SJCRH30 (cell line): ENCODE data around the gene SIGLEC8. TPM values are rescaled to one million over a fixed set of nuclear protein-coding genes. Genes with fewer than 3 reads are reported as not detected.

ENCODE experiments used
- DNase-seq, 2 experiments: peaks; one replicate each; pipeline ENCODE4 v3.0.0-alpha.2; 2015 to 2020
- H3K27ac ChIP-seq: fragments of 250-450 bp; sonication (Bioruptor Pico); 2 replicates; pipeline ENCODE4 v1.5.1; 2020; ENCODE audit warnings: mild to moderate bottlenecking, moderate library complexity
- H3K27me3 ChIP-seq: fragments of 250-450 bp; sonication (Bioruptor Pico); 2 replicates; pipeline ENCODE4 v1.5.1; 2020; ENCODE audit warnings: mild to moderate bottlenecking, moderate library complexity
- H3K36me3 ChIP-seq: fragments of 250-450 bp; sonication (Bioruptor Pico); 2 replicates; pipeline ENCODE4 v1.5.1; 2020; ENCODE audit warnings: mild to moderate bottlenecking, moderate library complexity
- H3K4me1 ChIP-seq: fragments of 250-450 bp; sonication (Bioruptor Pico); 2 replicates; pipeline ENCODE4 v1.5.1; 2020; ENCODE audit warnings: mild to moderate bottlenecking, moderate library complexity
- H3K4me3 ChIP-seq: fragments of 250-450 bp; sonication (Bioruptor Pico); 2 replicates; pipeline ENCODE4 v1.5.1; 2020; ENCODE audit warnings: mild to moderate bottlenecking, moderate library complexity
- H3K9me3 ChIP-seq: fragments of 250-450 bp; sonication (Bioruptor Pico); replicated peaks from 2 replicates; pipeline ENCODE4 v1.5.1; 2020; ENCODE audit warnings: mild to moderate bottlenecking, moderate library complexity
- total RNA-seq: library from RNA; depleted of rRNA; stranded (reverse); fragments of >200 nt; shearing (Covaris generic); gene quantifications from 2 replicates; pipeline ENCODE4 v1.2.3, GENCODE V29; 2014

Gene SIGLEC8
- total RNA-seq, 1 experiment from 2014 or later: not detected

GRCh38 chr19:51480590-51480989, 22.3 kb upstream of the SIGLEC8 start:
- no peak overlapping the region for H3K27ac ChIP-seq
- no peaks in the 10 kb centered on the region for H3K36me3 ChIP-seq
- H3K27me3 ChIP-seq: no peaks in the 10 kb centered on the region
- DNase-seq: peak; percentile 32 to 58
- no peak overlapping the region for H3K4me3 ChIP-seq
- no peaks in the 10 kb centered on the region for H3K4me1 ChIP-seq
- no peaks in the 10 kb centered on the region for H3K9me3 ChIP-seq

DNA sequence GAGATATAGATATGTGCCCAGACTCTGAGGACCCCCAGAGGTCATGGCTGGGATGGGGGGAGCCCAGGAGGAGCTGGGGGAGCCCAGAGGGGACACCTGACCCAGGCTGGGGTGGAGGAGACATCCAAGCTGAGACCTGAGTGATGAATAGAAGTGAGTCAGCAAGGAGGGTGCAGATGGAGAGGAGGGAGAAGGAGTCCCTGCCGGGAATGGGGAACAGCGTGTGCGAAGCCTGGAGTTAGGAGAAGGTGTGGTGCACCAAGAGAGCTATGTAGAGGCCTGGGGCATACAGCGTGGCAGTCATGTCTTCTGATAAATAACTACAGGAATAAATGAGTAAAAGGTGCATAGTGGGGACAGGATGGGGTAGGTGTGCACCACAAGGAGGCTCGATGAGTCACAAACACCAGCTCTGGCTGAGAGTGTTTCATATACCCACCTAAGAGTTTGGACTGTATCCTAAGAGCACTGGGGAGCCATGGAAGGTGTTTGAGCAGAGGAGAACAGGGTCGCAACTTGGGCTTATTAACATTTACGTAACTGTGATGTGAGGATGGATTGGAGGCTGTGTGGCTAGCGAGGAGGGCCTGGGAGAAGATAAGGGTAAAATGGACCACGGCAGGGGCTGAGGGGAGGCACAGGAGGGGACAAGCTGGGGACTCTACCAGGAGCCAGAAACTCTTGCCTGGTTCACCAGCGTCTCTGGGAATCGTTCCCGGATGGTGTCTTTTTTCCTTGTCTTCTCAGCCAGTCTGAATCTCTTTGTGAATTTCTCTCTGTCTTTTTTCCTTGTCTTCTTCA, 21.5 kb upstream of the SIGLEC8 start:
- H3K4me3 ChIP-seq: no peak overlapping the region

DNA sequence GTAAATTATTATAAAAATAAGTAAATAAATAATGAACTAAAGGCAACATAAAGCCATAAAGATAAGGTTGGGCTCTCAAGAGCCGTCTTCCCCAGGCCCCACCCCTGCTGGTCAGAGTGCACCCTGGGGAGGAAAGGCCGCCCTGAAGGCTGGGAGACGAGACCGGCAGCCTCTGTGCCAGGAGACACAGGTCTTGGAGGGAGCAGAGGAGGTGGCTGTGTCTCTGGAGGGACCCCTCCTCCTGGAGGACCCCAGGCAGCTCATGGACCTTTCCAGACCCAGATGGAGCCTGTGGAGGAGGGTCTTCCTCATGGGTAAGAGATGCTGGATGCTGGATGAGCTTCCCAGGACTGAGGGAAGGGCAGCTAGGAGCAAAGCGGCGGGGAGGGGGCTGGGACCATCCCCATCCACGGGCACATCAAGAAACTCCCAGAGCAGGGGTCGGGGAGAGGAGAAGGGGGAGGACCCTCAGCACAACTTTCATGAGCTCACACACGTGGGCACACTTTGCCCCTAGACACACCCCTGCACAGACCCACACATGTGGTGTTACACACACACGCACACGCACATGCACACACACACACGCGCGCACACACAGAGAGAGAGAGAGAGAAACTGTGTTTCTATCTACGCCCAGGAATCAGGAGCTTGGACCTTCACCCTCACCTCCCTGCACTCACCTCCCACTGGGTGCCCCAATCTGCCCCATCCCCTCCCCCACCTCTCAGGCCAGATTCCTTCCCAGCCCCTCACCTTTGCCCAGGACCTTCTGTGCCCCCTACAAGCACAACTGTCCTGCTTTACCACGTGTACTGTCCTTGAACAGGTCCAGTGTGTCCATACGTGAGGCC, 20.4 kb upstream of the SIGLEC8 start, which contains the start of gene CEACAM18:
TSS of gene CEACAM18 (plus strand) at position 159 of the 854 bp plus-strand sequence.
- no peak for DNase-seq

More for the DNA sequence above, 21.5 kb upstream of the SIGLEC8 start:
- Histone ChIP-seq H3K36me3 (no peaks in the 10 kb centered on the region), H3K4me1 (no peaks in the 10 kb centered on the region), H3K27ac (no peak overlapping the region), H3K9me3 (no peaks in the 10 kb centered on the region), H3K27me3 (no peaks in the 10 kb centered on the region)
- DNase-seq: no peak

GRCh38 chr19:51477344-51477743, 19.1 kb upstream of the SIGLEC8 start:
- Histone ChIP-seq H3K27me3 (no peaks in the 10 kb centered on the region), H3K4me1 (no peaks in the 10 kb centered on the region), H3K36me3 (no peaks in the 10 kb centered on the region), H3K4me3 (no peak overlapping the region), H3K27ac (no peak overlapping the region), H3K9me3 (no peaks in the 10 kb centered on the region)
- DNase-seq: no peak

More for the DNA sequence above, 20.4 kb upstream of the SIGLEC8 start, which contains the start of gene CEACAM18:
- Histone ChIP-seq H3K9me3 (no peaks in the 10 kb centered on the region), H3K36me3 (no peaks in the 10 kb centered on the region), H3K4me1 (no peaks in the 10 kb centered on the region), H3K27ac (no peak within 1 kb of the TSS), H3K27me3 (no peaks in the 10 kb centered on the region), H3K4me3 (no peak within 1 kb of the TSS)

GRCh38 chr19:51476164-51476563, 17.9 kb upstream of the SIGLEC8 start:
- Histone ChIP-seq H3K36me3 (no peaks in the 10 kb centered on the region), H3K27me3 (no peaks in the 10 kb centered on the region), H3K4me1 (no peaks in the 10 kb centered on the region), H3K4me3 (no peak overlapping the region), H3K27ac (no peak overlapping the region), H3K9me3 (no peaks in the 10 kb centered on the region)
- no peak for DNase-seq

- Histone ChIP-seq H3K4me1 (no peaks in the 10 kb centered on the region), H3K27ac (no peak overlapping the region), H3K36me3 (no peaks in the 10 kb centered on the region), H3K4me3 (no peak overlapping the region), H3K9me3 (no peaks in the 10 kb centered on the region), H3K27me3 (no peaks in the 10 kb centered on the region)
- peak; percentile 61 to 81 for DNase-seq
Measured at GRCh38 chr19:51473009-51473707, 14.9 kb upstream of the SIGLEC8 start.

DNA sequence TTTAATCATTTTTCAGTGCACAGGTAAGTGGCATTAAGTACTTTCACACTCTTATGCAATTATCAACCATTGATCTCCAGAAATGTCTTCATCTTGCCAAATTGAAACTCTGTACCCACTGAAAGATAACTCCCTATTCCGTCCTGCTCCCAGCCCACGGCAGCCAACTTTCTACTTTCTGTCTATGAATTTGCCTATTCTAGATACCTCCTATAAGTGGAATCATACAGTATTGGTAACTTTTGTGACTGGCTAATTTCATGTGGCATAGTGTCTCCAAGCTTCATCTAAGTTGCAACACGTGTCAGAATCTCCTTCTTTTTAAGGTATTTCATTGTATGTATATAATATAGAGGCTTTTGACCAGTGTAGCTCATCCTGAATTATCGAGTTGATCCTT, 14.4 kb upstream of the SIGLEC8 start:
- Histone ChIP-seq H3K36me3 (no peaks in the 10 kb centered on the region), H3K4me1 (no peaks in the 10 kb centered on the region), H3K9me3 (no peaks in the 10 kb centered on the region), H3K27me3 (no peaks in the 10 kb centered on the region), H3K27ac (no peak overlapping the region), H3K4me3 (no peak overlapping the region)
- no peak for DNase-seq

GRCh38 chr19:51471527-51471926, 13.3 kb upstream of the SIGLEC8 start:
- Histone ChIP-seq H3K9me3 (no peaks in the 10 kb centered on the region), H3K27me3 (no peaks in the 10 kb centered on the region), H3K4me3 (no peak overlapping the region), H3K36me3 (no peaks in the 10 kb centered on the region), H3K4me1 (no peaks in the 10 kb centered on the region), H3K27ac (no peak overlapping the region)
- no peak for DNase-seq

DNA sequence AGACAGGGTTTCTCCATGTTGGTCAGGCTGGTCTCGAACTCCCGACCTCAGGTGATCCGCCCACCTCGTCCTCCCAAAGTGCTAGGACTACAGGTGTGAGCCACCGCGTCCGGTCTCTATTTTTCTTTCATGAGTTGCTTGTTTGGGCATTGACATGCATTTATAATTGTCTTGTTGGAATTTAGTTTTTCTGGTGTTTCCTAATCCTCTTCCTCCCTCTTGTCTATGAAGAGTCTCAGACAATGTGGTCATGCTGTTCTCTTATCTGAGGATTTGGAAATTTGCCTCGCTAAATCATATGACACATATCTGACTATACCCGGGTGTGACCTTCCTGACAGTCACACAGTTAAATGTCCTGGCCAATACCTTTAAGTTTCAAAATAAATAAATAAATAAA, 12.7 kb upstream of the SIGLEC8 start:
- no peak for DNase-seq
- H3K27me3 ChIP-seq: no peaks in the 10 kb centered on the region
- no peak overlapping the region for H3K4me3 ChIP-seq

GRCh38 chr19:51469629-51470028, 11.4 kb upstream of the SIGLEC8 start:
- H3K36me3 ChIP-seq: no peaks in the 10 kb centered on the region
- no peak overlapping the region for H3K27ac ChIP-seq
- H3K9me3 ChIP-seq: no peaks in the 10 kb centered on the region
- no peak overlapping the region for H3K4me3 ChIP-seq
- no peak for DNase-seq
- H3K4me1 ChIP-seq: no peaks in the 10 kb centered on the region
- H3K27me3 ChIP-seq: no peaks in the 10 kb centered on the region

More for the DNA sequence above, 12.7 kb upstream of the SIGLEC8 start:
- Histone ChIP-seq H3K36me3 (no peaks in the 10 kb centered on the region), H3K4me1 (no peaks in the 10 kb centered on the region), H3K9me3 (no peaks in the 10 kb centered on the region), H3K27ac (no peak overlapping the region)

DNA sequence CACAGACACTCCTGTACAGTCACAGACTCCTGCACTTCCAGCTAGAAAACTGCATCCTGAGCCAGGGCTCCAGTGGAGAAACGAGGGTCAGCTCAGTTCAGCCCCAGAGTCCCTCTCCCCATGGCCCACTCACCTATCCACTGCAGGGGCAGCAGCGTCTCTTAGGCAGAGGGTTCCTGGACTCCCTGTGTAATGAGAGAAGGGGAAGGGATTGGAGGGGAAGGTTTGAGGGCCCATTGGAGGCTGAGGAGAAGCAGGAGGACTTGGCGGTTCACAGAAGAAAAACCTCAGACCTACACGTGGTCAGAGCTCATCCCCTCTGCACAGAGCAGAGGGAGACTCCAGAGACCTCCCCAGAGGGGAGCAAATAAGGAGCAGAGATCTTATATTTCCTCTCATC, 10.9 kb upstream of the SIGLEC8 start:
- H3K27me3 ChIP-seq: no peaks in the 10 kb centered on the region
- H3K4me3 ChIP-seq: no peak overlapping the region
- H3K9me3 ChIP-seq: no peaks in the 10 kb centered on the region
- no peak for DNase-seq
- no peaks in the 10 kb centered on the region for H3K4me1 ChIP-seq
- no peaks in the 10 kb centered on the region for H3K36me3 ChIP-seq
- no peak overlapping the region for H3K27ac ChIP-seq

DNA sequence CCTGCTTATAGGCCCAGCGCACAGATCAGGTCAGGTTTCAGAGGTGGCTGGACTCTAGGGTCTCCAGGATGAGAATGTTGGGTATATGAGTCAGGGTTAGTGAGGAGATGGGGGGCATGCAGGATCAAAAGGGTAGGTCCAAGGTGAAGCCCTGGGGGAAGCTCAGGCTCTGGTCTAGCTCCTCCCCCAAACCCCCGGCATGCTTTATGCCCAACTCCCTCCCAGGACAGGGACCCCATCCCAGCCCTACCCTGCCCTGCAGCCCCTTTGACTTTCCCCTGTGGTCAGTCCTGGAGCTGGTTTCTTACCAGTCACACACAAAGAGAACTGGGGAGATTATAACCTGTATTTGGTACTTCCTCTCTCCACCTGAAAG, 10.3 kb upstream of the SIGLEC8 start:
- Histone ChIP-seq H3K4me1 (no peaks in the 10 kb centered on the region), H3K27me3 (no peaks in the 10 kb centered on the region)
- no peak for DNase-seq

DNA sequence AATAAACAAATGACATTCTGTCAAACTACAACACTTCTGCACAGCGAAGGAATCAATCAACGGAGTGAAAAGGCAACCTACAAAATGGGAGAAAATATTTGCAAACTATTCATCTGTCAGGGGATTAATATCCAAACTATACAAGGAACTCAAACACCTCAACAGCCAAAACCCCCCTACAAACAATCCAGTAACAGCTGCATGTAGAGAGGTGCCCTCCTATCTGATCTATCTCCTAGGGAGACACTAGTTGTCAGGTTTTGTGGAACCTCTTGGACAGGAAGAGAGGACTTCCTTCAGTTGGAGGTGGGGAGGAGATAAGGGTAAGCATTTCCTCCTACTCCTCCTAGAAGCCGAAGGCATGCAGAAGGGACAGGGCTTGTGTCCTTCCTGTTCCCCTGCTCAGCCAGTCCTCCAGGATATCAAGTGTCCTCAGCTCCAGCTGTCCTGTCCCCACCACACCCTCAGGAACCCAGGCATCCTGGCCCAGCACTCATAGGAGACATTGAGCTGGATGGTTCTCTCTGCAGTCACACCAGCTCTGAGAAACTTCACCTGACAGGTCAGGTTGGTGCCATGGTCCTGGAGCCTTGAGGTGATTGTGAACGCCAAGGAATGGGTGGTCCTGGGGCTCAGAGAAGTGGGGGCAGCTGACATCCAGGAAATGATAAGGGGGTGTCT, 9.8 kb upstream of the SIGLEC8 start:
- no peaks in the 10 kb centered on the region for H3K27me3 ChIP-seq
- H3K4me3 ChIP-seq: no peak overlapping the region
- no peaks in the 10 kb centered on the region for H3K9me3 ChIP-seq
- no peaks in the 10 kb centered on the region for H3K36me3 ChIP-seq
- DNase-seq: no peak
- no peaks in the 10 kb centered on the region for H3K4me1 ChIP-seq
- H3K27ac ChIP-seq: no peak overlapping the region

More for the DNA sequence above, 10.3 kb upstream of the SIGLEC8 start:
- no peaks in the 10 kb centered on the region for H3K9me3 ChIP-seq
- H3K27ac ChIP-seq: no peak overlapping the region
- H3K36me3 ChIP-seq: no peaks in the 10 kb centered on the region
- H3K4me3 ChIP-seq: no peak overlapping the region

DNA sequence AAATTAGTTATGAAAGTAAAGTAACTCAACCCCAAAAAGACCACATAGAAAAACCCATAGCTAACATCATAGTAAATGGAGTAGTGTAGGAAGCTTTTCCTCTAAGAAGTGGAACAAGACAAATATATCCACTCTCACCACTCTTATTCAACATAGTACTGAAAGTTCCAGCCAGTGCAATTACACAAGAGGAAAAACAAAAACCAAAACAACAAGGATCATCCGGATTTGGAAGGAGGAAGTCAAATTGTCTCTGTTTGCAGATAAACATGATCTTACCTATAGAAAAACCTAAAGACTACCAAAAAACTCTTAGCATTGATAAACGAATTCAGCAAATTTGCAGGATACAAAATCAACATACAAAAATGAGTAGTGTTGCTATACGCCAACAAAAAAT, 8.5 kb upstream of the SIGLEC8 start:
- no peaks in the 10 kb centered on the region for H3K36me3 ChIP-seq
- H3K4me3 ChIP-seq: no peak overlapping the region
- H3K27me3 ChIP-seq: no peaks in the 10 kb centered on the region
- H3K9me3 ChIP-seq: no peaks in the 10 kb centered on the region
- H3K27ac ChIP-seq: no peak overlapping the region
- no peak for DNase-seq
- H3K4me1 ChIP-seq: no peaks in the 10 kb centered on the region
